WERI-Rb-1 (cell line): ENCODE results near the gene MRPL34.

ENCODE experiments used
- DNase-seq: peaks from one replicate; pipeline ENCODE4 v3.0.0-alpha.2; 2020
- H3K27ac ChIP-seq: fragments of 250-450 bp; sonication (Bioruptor Pico); 2 replicates; pipeline ENCODE4 v1.5.1; 2020; ENCODE audit warnings: mild to moderate bottlenecking, moderate library complexity
- H3K27me3 ChIP-seq: fragments of 250-450 bp; sonication (Bioruptor Pico); 2 replicates; pipeline ENCODE4 v1.5.1; 2021; ENCODE audit warnings: mild to moderate bottlenecking, low read depth, moderate library complexity; ENCODE audit not compliant: insufficient read depth, severe bottlenecking
- H3K36me3 ChIP-seq: fragments of 250-450 bp; sonication (Bioruptor Pico); 2 replicates; pipeline ENCODE4 v1.5.1; 2020; ENCODE audit warnings: mild to moderate bottlenecking, moderate library complexity
- H3K4me3 ChIP-seq: 2 replicates; pipeline ENCODE4 v1.5.1; 2011; ENCODE audit warnings: low read depth, mild to moderate bottlenecking, control low read depth, low read length
- H3K9me3 ChIP-seq: fragments of 250-450 bp; sonication (Bioruptor Pico); 2 replicates; pipeline ENCODE4 v1.5.1; 2021; ENCODE audit warnings: mild to moderate bottlenecking, moderate library complexity; ENCODE audit not compliant: severe bottlenecking
- TF ChIP-seq, protein P1 (sequence below): IDR thresholded peaks from 2 replicates; pipeline ENCODE4 v1.5.1; 2011; ENCODE audit warnings: low read depth, mild to moderate bottlenecking, control low read depth, inconsistent platforms, low read length

The MRPL34 gene

DNA sequence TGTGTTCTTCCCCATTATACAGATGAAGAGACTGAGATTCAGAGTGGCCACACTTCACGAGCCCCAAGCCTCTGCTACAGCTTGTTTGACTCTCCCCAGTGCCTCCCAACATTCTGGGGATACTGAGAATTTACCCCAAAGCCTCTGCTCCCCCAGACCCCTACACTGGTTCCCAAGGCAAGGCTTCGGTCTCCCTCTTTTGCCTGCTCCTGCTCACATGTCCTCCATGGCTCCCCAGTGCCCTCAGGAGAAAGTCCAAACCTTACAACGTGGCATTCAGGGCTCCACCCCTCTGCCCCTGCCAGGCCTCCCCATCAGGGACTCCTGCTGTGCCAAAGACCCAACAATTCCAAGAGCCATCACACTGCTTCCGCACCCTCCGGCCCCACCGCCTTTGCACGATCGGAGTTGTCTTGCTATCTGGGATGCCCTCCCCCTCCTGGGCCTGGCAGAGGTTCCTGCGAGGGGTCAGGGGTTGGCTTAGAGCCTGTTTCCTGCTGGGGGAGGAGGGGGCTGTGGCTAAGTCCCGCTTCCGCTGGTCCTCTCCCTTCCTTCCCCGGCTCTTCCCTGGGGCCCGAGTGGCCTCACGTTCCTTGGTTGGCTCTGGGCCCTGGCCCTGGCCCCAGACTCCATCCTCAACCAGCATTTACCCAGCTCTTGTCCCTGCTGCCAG lies 47.1 kb downstream of the MRPL34 start:
- no peak for DNase-seq
- Histone ChIP-seq H3K4me3 (no peak overlapping the region), H3K27ac (no peak overlapping the region), H3K27me3 (no peaks in the 10 kb centered on the region), H3K36me3 (no peaks in the 10 kb centered on the region), H3K9me3 (no peaks in the 10 kb centered on the region)
- TF ChIP-seq, protein P1, sequence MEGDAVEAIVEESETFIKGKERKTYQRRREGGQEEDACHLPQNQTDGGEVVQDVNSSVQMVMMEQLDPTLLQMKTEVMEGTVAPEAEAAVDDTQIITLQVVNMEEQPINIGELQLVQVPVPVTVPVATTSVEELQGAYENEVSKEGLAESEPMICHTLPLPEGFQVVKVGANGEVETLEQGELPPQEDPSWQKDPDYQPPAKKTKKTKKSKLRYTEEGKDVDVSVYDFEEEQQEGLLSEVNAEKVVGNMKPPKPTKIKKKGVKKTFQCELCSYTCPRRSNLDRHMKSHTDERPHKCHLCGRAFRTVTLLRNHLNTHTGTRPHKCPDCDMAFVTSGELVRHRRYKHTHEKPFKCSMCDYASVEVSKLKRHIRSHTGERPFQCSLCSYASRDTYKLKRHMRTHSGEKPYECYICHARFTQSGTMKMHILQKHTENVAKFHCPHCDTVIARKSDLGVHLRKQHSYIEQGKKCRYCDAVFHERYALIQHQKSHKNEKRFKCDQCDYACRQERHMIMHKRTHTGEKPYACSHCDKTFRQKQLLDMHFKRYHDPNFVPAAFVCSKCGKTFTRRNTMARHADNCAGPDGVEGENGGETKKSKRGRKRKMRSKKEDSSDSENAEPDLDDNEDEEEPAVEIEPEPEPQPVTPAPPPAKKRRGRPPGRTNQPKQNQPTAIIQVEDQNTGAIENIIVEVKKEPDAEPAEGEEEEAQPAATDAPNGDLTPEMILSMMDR: no peak

DNA sequence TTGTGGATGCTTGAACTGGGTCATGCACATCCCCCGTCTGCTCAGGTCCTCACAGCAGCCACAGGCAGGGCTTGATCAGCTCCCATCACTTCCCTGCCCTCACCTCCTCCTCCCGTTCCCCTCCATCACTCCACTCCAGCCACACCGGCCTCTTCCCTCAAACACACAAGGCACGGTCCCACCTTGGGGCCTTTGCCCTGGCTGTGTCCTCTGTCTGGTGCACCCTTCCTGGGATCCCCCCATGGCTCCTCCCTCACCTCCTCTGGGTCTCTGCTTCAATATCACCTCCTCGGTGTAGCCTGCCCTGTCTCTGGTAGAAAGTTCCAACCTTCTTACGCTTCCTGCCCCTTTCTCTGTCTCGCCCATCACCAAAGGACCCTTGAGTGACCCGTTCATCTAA lies 47.7 kb downstream of the MRPL34 start:
- Histone ChIP-seq H3K4me3 (no peak overlapping the region), H3K27ac (no peak overlapping the region), H3K9me3 (no peaks in the 10 kb centered on the region), H3K36me3 (no peaks in the 10 kb centered on the region), H3K27me3 (no peaks in the 10 kb centered on the region)
- DNase-seq: no peak
- TF ChIP-seq, protein P1: no peak
